GM23338 (cell line): ENCODE measurements around the gene POLR3G. TPM values are rescaled to one million over a fixed set of nuclear protein-coding genes. Genes with fewer than 3 reads are reported as not detected.

Source experiments
- CREB1 ChIP-seq: fragments of 250-450 bp; sonication (Bioruptor Pico); IDR thresholded peaks from 2 replicates; pipeline ENCODE4 v1.5.0; 2020; ENCODE audit warnings: low read depth, mild to moderate bottlenecking, moderate library complexity
- polyA plus RNA-seq: library from polyadenylated mRNA; unstranded; fragments of >200 nt; fragmentation: Nextera tagmentation; extraction: Ambion mirVana; gene quantifications from 2 replicates; pipeline ENCODE4 v1.2.1, GENCODE V29; 2016
- total RNA-seq: library from RNA; depleted of rRNA; stranded (reverse); fragments of >200 nt; shearing (Covaris generic); gene quantifications from 2 replicates; pipeline ENCODE4 v1.2.3, GENCODE V29; 2014
- TF ChIP-seq, protein P1 (sequence below): fragments of 250-450 bp; sonication (Bioruptor Pico); IDR thresholded peaks from 2 replicates; pipeline ENCODE4 v1.5.0; 2020; ENCODE audit warnings: mild to moderate bottlenecking, moderate library complexity
- TF ChIP-seq, protein P2 (sequence below): IDR thresholded peaks from one replicate; pipeline ENCODE4 v1.6.1; 2018; ENCODE audit warnings: antibody characterized with exemption; ENCODE audit not compliant: unreplicated experiment
- TF ChIP-seq, protein P3 (sequence below), 2 experiments: fragments of 200-600 bp in 1 of 2; sonication (generic) in 1 of 2; conservative IDR thresholded peaks; 2 replicates each; pipeline versions ENCODE4 v1.5.1 to v1.6.1; 2016 to 2017; ENCODE audit warnings: antibody characterized with exemption in 2 of 2, low read depth in 2 of 2, mild to moderate bottlenecking in 2 of 2, moderate library complexity in 1 of 2

POLR3G gene
- total and polyA plus RNA-seq, 2 experiments from 2014 or later = 147 to 376 TPM

DNA sequence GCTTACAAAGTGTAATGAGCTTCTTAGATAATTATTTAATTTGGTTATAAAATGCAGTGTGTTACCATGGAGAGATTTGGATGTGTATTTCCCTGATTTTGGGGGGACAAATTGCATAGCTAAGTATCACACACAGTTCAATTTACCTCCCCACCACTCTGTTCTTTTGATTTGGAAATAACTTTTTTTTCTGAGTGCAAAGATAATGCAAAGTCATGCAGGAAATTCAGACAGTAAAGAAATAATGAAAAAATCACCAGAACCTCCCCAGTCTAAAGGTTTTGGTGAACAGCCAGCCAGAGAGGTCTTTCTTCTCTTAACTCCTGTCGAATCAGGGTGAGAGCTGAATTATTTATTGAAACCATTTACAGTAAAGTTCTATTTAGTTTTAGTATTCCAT lies 87.1 kb downstream of the POLR3G start (continued):
- TF ChIP-seq, protein P1, sequence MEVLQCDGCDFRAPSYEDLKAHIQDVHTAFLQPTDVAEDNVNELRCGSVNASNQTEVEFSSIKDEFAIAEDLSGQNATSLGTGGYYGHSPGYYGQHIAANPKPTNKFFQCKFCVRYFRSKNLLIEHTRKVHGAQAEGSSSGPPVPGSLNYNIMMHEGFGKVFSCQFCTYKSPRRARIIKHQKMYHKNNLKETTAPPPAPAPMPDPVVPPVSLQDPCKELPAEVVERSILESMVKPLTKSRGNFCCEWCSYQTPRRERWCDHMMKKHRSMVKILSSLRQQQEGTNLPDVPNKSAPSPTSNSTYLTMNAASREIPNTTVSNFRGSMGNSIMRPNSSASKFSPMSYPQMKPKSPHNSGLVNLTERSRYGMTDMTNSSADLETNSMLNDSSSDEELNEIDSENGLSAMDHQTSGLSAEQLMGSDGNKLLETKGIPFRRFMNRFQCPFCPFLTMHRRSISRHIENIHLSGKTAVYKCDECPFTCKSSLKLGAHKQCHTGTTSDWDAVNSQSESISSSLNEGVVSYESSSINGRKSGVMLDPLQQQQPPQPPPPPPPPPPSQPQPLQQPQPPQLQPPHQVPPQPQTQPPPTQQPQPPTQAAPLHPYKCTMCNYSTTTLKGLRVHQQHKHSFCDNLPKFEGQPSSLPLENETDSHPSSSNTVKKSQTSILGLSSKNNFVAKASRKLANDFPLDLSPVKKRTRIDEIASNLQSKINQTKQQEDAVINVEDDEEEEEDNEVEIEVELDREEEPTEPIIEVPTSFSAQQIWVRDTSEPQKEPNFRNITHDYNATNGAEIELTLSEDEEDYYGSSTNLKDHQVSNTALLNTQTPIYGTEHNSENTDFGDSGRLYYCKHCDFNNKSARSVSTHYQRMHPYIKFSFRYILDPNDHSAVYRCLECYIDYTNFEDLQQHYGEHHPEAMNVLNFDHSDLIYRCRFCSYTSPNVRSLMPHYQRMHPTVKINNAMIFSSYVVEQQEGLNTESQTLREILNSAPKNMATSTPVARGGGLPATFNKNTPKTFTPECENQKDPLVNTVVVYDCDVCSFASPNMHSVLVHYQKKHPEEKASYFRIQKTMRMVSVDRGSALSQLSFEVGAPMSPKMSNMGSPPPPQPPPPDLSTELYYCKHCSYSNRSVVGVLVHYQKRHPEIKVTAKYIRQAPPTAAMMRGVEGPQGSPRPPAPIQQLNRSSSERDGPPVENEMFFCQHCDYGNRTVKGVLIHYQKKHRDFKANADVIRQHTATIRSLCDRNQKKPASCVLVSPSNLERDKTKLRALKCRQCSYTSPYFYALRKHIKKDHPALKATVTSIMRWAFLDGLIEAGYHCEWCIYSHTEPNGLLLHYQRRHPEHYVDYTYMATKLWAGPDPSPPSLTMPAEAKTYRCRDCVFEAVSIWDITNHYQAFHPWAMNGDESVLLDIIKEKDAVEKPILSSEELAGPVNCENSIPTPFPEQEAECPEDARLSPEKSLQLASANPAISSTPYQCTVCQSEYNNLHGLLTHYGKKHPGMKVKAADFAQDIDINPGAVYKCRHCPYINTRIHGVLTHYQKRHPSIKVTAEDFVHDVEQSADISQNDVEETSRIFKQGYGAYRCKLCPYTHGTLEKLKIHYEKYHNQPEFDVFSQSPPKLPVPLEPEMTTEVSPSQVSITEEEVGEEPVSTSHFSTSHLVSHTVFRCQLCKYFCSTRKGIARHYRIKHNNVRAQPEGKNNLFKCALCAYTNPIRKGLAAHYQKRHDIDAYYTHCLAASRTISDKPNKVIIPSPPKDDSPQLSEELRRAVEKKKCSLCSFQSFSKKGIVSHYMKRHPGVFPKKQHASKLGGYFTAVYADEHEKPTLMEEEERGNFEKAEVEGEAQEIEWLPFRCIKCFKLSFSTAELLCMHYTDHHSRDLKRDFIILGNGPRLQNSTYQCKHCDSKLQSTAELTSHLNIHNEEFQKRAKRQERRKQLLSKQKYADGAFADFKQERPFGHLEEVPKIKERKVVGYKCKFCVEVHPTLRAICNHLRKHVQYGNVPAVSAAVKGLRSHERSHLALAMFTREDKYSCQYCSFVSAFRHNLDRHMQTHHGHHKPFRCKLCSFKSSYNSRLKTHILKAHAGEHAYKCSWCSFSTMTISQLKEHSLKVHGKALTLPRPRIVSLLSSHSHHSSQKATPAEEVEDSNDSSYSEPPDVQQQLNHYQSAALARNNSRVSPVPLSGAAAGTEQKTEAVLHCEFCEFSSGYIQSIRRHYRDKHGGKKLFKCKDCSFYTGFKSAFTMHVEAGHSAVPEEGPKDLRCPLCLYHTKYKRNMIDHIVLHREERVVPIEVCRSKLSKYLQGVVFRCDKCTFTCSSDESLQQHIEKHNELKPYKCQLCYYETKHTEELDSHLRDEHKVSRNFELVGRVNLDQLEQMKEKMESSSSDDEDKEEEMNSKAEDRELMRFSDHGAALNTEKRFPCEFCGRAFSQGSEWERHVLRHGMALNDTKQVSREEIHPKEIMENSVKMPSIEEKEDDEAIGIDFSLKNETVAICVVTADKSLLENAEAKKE (CRISPR knock-in tag) = no peak
- TF ChIP-seq, protein P2, sequence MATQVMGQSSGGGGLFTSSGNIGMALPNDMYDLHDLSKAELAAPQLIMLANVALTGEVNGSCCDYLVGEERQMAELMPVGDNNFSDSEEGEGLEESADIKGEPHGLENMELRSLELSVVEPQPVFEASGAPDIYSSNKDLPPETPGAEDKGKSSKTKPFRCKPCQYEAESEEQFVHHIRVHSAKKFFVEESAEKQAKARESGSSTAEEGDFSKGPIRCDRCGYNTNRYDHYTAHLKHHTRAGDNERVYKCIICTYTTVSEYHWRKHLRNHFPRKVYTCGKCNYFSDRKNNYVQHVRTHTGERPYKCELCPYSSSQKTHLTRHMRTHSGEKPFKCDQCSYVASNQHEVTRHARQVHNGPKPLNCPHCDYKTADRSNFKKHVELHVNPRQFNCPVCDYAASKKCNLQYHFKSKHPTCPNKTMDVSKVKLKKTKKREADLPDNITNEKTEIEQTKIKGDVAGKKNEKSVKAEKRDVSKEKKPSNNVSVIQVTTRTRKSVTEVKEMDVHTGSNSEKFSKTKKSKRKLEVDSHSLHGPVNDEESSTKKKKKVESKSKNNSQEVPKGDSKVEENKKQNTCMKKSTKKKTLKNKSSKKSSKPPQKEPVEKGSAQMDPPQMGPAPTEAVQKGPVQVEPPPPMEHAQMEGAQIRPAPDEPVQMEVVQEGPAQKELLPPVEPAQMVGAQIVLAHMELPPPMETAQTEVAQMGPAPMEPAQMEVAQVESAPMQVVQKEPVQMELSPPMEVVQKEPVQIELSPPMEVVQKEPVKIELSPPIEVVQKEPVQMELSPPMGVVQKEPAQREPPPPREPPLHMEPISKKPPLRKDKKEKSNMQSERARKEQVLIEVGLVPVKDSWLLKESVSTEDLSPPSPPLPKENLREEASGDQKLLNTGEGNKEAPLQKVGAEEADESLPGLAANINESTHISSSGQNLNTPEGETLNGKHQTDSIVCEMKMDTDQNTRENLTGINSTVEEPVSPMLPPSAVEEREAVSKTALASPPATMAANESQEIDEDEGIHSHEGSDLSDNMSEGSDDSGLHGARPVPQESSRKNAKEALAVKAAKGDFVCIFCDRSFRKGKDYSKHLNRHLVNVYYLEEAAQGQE = no peak
- TF ChIP-seq, protein P3, sequence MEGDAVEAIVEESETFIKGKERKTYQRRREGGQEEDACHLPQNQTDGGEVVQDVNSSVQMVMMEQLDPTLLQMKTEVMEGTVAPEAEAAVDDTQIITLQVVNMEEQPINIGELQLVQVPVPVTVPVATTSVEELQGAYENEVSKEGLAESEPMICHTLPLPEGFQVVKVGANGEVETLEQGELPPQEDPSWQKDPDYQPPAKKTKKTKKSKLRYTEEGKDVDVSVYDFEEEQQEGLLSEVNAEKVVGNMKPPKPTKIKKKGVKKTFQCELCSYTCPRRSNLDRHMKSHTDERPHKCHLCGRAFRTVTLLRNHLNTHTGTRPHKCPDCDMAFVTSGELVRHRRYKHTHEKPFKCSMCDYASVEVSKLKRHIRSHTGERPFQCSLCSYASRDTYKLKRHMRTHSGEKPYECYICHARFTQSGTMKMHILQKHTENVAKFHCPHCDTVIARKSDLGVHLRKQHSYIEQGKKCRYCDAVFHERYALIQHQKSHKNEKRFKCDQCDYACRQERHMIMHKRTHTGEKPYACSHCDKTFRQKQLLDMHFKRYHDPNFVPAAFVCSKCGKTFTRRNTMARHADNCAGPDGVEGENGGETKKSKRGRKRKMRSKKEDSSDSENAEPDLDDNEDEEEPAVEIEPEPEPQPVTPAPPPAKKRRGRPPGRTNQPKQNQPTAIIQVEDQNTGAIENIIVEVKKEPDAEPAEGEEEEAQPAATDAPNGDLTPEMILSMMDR (conservative IDR thresholded peaks at IDR 0.05; ENCODE audit: low read depth in 2 of 2) = no peak
- TF ChIP-seq CREB1 = no peak
